Muscle layer of colon (tissue), 2 donors: ENCODE measurements around the gene UBAC2.

ENCODE experiments used
- H3K27ac ChIP-seq: one replicate; pipeline ENCODE4 v1.7.0; 2013; ENCODE audit warnings: low read depth, mild to moderate bottlenecking, low read length, moderate library complexity
- H3K27me3 ChIP-seq, 2 donors: one replicate each; pipeline ENCODE4 v1.7.0; 2013; ENCODE audit warnings: low read length in 2 of 2, mild to moderate bottlenecking in 2 of 2; ENCODE audit not compliant: insufficient read depth in 2 of 2, control insufficient read depth in 1 of 2
- H3K36me3 ChIP-seq: one replicate; pipeline ENCODE4 v1.7.0; 2013; ENCODE audit warnings: mild to moderate bottlenecking, low read length; ENCODE audit not compliant: insufficient read depth
- H3K4me1 ChIP-seq: one replicate; pipeline ENCODE4 v1.7.0; 2013; ENCODE audit warnings: mild to moderate bottlenecking, low read length; ENCODE audit not compliant: insufficient read depth
- H3K4me3 ChIP-seq, 2 donors: one replicate each; pipeline ENCODE4 v1.7.0; 2013; ENCODE audit warnings: low read length in 2 of 2, low read depth in 1 of 2, mild to moderate bottlenecking in 1 of 2, moderate library complexity in 1 of 2
- H3K9ac ChIP-seq: one replicate; pipeline ENCODE4 v1.7.0; 2013; ENCODE audit warnings: low read length
- H3K9me3 ChIP-seq: one replicate; pipeline ENCODE4 v1.7.0; 2013; ENCODE audit warnings: mild to moderate bottlenecking, low read length
- donor health status: abdominal sarcoma.
- donor health status: Adenocarcinoma of cecum.

The UBAC2 gene

DNA sequence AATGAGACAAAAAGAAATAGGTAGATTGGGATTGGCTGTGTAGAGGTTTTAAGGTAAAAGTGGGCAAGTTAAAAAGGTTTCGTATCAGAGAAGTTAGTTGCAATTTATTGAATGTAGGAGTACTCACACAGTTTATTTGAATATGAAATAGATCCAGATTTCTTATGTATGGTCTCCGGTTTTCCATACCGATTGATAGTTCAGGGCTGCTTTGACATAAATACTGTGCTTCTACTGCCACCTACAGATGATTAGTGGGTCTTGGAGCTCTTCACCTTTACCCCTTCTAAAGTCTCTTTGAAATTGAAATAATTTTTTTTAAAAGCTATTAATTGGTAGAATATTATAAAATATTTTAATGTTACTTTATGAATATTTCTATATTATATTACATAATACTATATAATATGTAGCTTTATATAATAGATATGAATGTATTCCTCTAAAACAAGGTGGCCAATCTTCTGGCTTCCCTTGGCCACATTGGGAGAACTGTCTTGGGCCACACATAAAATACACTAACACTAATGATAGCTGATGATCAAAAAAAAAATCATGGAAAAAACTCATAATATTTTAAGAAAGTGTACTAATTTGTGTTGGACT is 65.3 kb downstream of the UBAC2 start:
- no peaks in the 10 kb centered on the region for H3K27me3 ChIP-seq
- no peaks in the 10 kb centered on the region for H3K9me3 ChIP-seq
- no peak overlapping the region for H3K4me3 ChIP-seq
- no peak overlapping the region for H3K9ac ChIP-seq
- H3K4me1 ChIP-seq: peaks cover 14% of the 10 kb centered on the region
- no peak overlapping the region for H3K27ac ChIP-seq
- H3K36me3 ChIP-seq: no peaks in the 10 kb centered on the region

DNA sequence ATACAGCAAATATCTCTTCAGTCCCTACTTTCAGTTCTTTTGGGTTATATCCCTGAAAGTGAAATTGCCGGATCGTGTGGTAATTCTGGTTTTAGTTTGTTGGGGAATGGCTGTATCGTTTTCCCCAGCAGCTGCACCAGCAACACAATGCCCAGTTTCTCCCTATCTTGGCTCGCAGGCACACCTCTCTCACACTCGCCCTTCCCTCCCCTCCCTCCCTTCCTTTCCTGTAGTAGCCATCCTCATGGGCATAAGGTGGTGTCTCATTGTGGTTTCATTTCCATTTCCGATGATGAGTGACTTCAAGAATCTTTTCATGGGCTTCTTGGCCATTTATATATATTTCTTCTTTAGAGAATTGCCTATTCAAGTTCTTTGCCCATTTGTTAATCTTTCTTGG is 66.2 kb downstream of the UBAC2 start:
- H3K4me1 ChIP-seq: peaks cover 14% of the 10 kb centered on the region
- no peaks in the 10 kb centered on the region for H3K9me3 ChIP-seq
- H3K4me3 ChIP-seq: no peak overlapping the region
- no peak overlapping the region for H3K9ac ChIP-seq
- no peaks in the 10 kb centered on the region for H3K36me3 ChIP-seq
- no peak overlapping the region for H3K27ac ChIP-seq
- H3K27me3 ChIP-seq: no peaks in the 10 kb centered on the region

DNA sequence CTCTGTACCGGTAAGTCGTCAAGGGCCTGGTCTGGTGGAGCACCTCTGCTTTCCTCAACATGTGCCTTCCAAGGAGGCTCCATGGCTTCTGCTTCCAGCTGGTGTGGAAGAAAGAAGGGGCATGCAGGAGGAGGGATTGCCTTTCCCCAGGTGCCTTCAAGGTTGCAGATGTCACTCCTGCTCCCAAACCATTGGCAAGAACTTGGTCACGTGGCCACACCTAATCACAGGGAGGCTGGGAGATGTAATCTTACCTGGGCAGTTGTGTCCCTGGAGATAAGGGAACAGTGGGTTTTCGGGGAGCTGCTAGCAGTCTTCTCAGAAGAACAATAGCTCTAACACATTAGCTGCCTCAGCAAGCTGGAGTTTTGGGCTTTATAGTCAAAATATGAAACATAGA is 67.3 kb downstream of the UBAC2 start:
- H3K4me1 ChIP-seq: peaks cover 11% of the 10 kb centered on the region
- no peaks in the 10 kb centered on the region for H3K36me3 ChIP-seq
- H3K27ac ChIP-seq: no peak overlapping the region
- no peaks in the 10 kb centered on the region for H3K27me3 ChIP-seq
- no peak overlapping the region for H3K4me3 ChIP-seq
- no peaks in the 10 kb centered on the region for H3K9me3 ChIP-seq
- no peak overlapping the region for H3K9ac ChIP-seq

DNA sequence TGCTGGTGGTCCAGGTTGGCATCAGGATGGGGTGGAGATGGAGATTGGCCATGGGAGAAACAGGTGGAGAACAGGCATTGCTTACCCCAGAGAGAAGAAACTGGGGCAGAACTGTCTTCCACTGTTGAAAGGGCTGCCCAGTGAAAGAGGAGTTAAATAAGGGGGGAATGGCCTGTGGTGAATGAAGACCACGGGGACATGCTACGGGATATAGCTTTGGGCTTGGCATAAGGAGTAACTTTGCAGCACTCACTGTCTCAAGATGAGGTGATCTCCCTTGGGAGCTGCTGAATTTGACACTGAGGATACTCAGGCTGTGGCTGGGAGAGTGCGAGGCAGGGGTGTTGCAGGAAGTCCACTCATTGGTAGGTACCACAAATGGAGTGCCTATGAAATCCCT is 68.2 kb downstream of the UBAC2 start:
- H3K9ac ChIP-seq: no peak overlapping the region
- H3K27me3 ChIP-seq: no peaks in the 10 kb centered on the region
- H3K4me3 ChIP-seq: no peak overlapping the region
- no peaks in the 10 kb centered on the region for H3K9me3 ChIP-seq
- peaks cover 2% of the 10 kb centered on the region for H3K4me1 ChIP-seq
- no peaks in the 10 kb centered on the region for H3K36me3 ChIP-seq
- no peak overlapping the region for H3K27ac ChIP-seq

DNA sequence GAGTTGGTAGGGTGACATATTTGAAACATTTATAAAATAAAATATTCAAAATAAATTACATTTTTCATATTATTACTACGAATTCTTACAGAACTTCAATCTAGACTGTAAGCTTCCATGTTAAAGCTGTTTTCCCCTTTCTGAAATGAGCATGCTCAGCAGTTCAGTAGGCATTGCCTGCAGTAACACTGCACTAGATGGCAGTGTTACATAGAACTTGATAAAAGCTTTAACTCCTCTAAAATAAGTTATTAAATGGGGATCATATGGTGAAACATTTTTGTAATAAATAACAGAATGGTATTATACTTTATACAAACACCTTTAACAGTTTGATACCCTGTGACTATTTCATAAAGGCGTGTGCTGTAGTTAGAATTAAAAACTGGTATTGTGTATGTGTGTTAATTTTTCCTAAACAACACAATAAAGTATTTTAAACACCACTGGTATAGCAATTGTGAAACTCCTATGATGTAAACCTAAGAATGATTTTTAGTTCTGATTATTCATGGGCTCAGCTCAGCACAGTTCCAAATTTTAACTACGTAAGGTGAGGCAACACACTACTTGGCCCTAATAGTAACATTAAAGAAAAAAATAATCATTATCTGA is 69.1 kb downstream of the UBAC2 start:
- Histone ChIP-seq H3K36me3 (no peaks in the 10 kb centered on the region), H3K27ac (no peak overlapping the region), H3K4me3 (no peak overlapping the region), H3K9ac (no peak overlapping the region), H3K4me1 (no peaks in the 10 kb centered on the region), H3K9me3 (no peaks in the 10 kb centered on the region), H3K27me3 (no peaks in the 10 kb centered on the region)

DNA sequence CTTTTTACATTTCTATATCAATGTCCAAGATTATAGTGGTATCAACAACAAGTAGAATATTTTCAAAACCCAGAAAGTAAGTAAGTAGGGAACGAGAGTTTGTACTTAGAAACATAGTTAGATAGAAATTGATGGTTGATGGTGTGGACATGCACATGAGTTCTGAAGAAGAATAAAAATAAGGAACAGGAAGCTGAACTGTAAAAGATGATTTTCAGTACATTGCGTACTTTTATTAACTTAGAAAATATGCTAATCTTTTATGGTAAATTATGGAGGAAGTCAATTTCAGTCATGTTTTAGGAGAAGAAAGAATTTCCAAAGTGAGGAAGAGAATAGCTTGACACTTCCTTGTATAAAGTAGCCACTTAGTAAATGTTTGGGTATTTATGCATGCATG is 69.9 kb downstream of the UBAC2 start:
- no peaks in the 10 kb centered on the region for H3K36me3 ChIP-seq
- no peak overlapping the region for H3K4me3 ChIP-seq
- no peaks in the 10 kb centered on the region for H3K4me1 ChIP-seq
- no peak overlapping the region for H3K27ac ChIP-seq
- no peaks in the 10 kb centered on the region for H3K9me3 ChIP-seq
- no peak overlapping the region for H3K9ac ChIP-seq
- no peaks in the 10 kb centered on the region for H3K27me3 ChIP-seq

DNA sequence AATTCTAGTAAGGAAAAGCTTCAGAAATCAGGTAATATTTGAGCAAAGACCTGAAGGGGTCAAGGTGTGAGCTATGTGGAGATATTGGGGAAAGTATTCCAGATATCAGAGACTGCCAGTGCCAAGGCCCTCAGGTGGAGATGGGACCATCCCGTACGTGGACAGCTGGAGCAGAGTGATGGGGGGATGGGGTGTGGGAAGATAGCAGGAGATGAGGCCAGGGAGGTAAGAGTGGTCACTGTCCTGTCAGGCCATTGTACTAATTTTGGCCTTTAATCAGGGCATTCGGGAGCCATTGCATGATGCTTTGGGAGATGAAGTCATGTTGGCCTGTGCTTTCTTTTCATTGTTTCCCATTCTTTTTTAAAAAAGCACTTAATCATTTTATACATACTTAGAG is 70.6 kb downstream of the UBAC2 start:
- no peaks in the 10 kb centered on the region for H3K4me1 ChIP-seq
- no peaks in the 10 kb centered on the region for H3K27me3 ChIP-seq
- no peak overlapping the region for H3K4me3 ChIP-seq
- no peaks in the 10 kb centered on the region for H3K9me3 ChIP-seq
- H3K36me3 ChIP-seq: no peaks in the 10 kb centered on the region
- no peak overlapping the region for H3K27ac ChIP-seq
- no peak overlapping the region for H3K9ac ChIP-seq

DNA sequence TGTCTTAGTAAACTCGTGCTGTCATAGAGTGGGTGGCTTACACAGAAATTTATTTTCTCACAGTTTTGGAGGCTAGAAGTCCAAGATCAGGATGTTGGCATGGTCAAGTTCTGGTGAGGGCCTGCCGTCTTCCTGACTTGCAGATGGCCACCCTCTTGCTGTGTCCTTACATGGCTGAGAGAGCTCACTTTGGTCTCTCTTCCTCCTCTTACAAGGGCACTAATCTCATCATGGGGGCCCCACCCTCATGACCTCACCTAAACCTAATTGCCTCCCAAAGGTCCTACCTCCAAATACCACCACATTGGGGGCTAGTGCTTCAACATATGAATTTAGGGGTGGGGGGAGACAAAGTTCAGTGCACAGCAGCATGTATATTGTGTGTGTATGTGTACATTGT is 71.8 kb downstream of the UBAC2 start:
- no peak overlapping the region for H3K27ac ChIP-seq
- no peaks in the 10 kb centered on the region for H3K9me3 ChIP-seq
- no peak overlapping the region for H3K4me3 ChIP-seq
- H3K27me3 ChIP-seq: no peaks in the 10 kb centered on the region
- H3K4me1 ChIP-seq: no peaks in the 10 kb centered on the region
- no peaks in the 10 kb centered on the region for H3K36me3 ChIP-seq
- H3K9ac ChIP-seq: no peak overlapping the region

DNA sequence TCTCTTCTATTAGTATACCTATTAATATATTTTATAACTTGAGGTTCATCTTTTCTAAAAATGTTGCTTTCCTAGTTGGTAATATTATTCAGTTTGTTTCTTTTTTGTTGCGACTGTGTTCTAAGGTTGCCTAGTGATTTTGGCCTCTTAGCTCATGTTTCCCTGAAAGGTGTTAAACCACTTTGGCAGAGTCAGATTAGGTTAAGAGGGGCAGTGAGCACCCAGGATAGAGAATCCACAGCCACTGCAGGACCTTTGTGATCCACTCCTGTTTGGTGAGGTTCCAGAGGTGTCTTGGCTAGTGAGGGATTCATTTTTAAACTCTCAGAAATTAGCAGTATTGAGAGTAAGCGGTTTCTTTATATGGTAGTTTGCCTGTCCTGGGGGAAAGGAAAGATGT is 72.5 kb downstream of the UBAC2 start:
- Histone ChIP-seq H3K4me3 (no peak overlapping the region), H3K9ac (no peak overlapping the region), H3K9me3 (no peaks in the 10 kb centered on the region), H3K36me3 (no peaks in the 10 kb centered on the region), H3K27ac (no peak overlapping the region), H3K27me3 (no peaks in the 10 kb centered on the region), H3K4me1 (no peaks in the 10 kb centered on the region)

DNA sequence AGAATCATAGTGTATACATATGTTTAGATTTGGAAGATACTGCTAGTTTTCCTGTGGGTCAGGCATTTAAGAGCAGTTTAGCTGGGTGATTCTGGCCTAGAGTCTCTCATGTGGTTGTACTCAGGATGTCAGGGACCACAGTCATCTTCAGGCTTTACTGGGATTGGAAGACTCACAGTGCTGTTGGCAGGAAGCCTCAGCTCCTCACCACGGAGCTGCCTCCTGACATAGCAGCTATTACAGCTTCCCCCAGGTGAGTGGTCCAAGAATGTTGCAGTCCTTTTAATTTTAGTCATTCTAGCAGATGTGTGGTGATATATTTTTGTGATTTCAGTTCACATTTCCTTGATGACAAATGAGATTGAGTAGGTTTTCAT is 74.4 kb downstream of the UBAC2 start:
- Histone ChIP-seq H3K4me1 (no peaks in the 10 kb centered on the region), H3K27ac (no peak overlapping the region), H3K27me3 (no peaks in the 10 kb centered on the region), H3K36me3 (no peaks in the 10 kb centered on the region), H3K4me3 (no peak overlapping the region), H3K9ac (no peak overlapping the region), H3K9me3 (no peaks in the 10 kb centered on the region)

DNA sequence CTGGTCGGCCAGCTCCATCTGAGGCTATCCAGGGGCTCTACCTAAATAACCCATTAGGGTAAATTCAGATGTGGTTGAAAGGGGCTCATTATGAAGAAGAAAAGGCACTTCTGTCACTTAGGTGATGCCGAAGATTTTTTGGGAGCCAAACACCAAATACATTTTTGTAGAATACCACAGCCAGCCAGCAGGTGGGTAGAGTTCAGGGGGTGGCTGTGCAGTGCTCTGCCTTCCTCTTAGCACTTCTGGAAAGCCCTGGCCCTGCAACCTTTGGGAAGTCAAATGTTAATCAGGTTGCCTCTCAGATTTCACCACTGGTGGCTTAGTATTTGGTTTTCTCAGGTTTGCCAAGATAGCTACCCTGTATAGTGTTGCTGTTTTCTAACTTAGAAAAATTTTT is 76.1 kb downstream of the UBAC2 start:
- no peaks in the 10 kb centered on the region for H3K9me3 ChIP-seq
- peaks cover 2% of the 10 kb centered on the region for H3K4me1 ChIP-seq
- no peak overlapping the region for H3K4me3 ChIP-seq
- H3K27ac ChIP-seq: no peak overlapping the region
- no peak overlapping the region for H3K9ac ChIP-seq
- H3K36me3 ChIP-seq: no peaks in the 10 kb centered on the region
- no peaks in the 10 kb centered on the region for H3K27me3 ChIP-seq

DNA sequence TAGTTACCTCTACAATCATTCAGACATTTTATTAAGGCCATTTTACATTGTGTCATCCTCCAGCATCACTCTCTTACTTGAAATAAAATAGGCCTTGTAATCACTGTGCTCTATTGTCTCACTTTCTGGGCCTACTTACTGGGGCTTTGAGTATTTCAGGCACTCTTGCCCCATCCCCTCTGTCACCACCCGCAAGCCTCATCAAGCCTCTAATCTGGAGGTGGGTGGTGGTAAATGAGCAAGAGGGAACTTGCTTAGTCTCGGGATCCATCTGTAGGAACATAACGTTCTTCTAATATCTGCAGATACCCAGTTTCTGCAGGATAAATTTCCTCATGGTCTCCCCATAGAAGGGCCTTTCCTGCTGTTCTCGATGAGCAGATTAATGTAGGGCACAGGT is 77.0 kb downstream of the UBAC2 start:
- Histone ChIP-seq H3K36me3 (no peaks in the 10 kb centered on the region), H3K27me3 (no peaks in the 10 kb centered on the region), H3K4me1 (peaks cover 6% of the 10 kb centered on the region), H3K9me3 (no peaks in the 10 kb centered on the region), H3K9ac (no peak overlapping the region), H3K4me3 (no peak overlapping the region), H3K27ac (no peak overlapping the region)
